GM23248 (cell line): Measurements from ENCODE around the gene ERI3. TPM values are rescaled to one million over a fixed set of nuclear protein-coding genes. Genes with fewer than 3 reads are reported as not detected.

Source experiments
- DNase-seq: peaks from one replicate; pipeline ENCODE4 v3.0.0-alpha.2; 2015
- H2AFZ ChIP-seq: fragments of 200-600 bp; sonication (generic); 2 replicates; pipeline ENCODE4 v1.6.1; 2016; ENCODE audit warnings: antibody characterized with exemption
- H3F3A ChIP-seq: fragments of 200-600 bp; sonication (generic); 2 replicates; pipeline ENCODE4 v1.6.1; 2016; ENCODE audit warnings: mild to moderate bottlenecking, antibody characterized with exemption, mixed run types; ENCODE audit not compliant: insufficient read depth
- H3K27ac ChIP-seq: fragments of 200-600 bp; sonication (generic); 2 replicates; pipeline ENCODE4 v1.5.1; 2016; ENCODE audit warnings: mild to moderate bottlenecking
- H3K27me3 ChIP-seq: fragments of 200-600 bp; sonication (generic); replicated peaks from 2 replicates; pipeline ENCODE4 v1.6.1; 2016; ENCODE audit warnings: mild to moderate bottlenecking; ENCODE audit not compliant: insufficient read depth
- H3K36me3 ChIP-seq: fragments of 200-600 bp; sonication (generic); 2 replicates; pipeline ENCODE4 v1.6.1; 2016; ENCODE audit warnings: low read depth, mild to moderate bottlenecking
- H3K4me1 ChIP-seq: fragments of 200-600 bp; sonication (generic); 2 replicates; pipeline ENCODE4 v1.6.1; 2016; ENCODE audit warnings: mild to moderate bottlenecking; ENCODE audit not compliant: insufficient read depth
- H3K4me2 ChIP-seq: fragments of 200-600 bp; sonication (generic); one replicate; pipeline ENCODE4 v1.6.1; 2016; ENCODE audit warnings: mild to moderate bottlenecking; ENCODE audit not compliant: unreplicated experiment
- H3K4me3 ChIP-seq: fragments of 200-600 bp; sonication (generic); 2 replicates; pipeline ENCODE4 v1.5.1; 2016; ENCODE audit warnings: mild to moderate bottlenecking
- H3K79me2 ChIP-seq: fragments of 200-600 bp; sonication (generic); 2 replicates; pipeline ENCODE4 v1.6.1; 2016; ENCODE audit warnings: mild to moderate bottlenecking; ENCODE audit not compliant: insufficient read depth
- H3K9ac ChIP-seq: fragments of 200-600 bp; sonication (generic); 2 replicates; pipeline ENCODE4 v1.6.1; 2016; ENCODE audit warnings: mild to moderate bottlenecking
- H3K9me2 ChIP-seq: fragments of 200-600 bp; sonication (generic); 2 replicates; pipeline ENCODE4 v1.6.1; 2016; ENCODE audit warnings: mixed run types, mild to moderate bottlenecking, moderate library complexity; ENCODE audit not compliant: insufficient read depth
- H3K9me3 ChIP-seq: fragments of 200-600 bp; sonication (generic); one replicate; pipeline ENCODE4 v1.6.1; 2017; ENCODE audit warnings: low read depth
- H4K20me1 ChIP-seq: fragments of 200-600 bp; sonication (generic); 2 replicates; pipeline ENCODE4 v1.6.0; 2016; ENCODE audit not compliant: insufficient read depth
- EZH2 ChIP-seq: fragments of 200-600 bp; sonication (generic); IDR thresholded peaks from 2 replicates; pipeline ENCODE4 v1.6.1; 2018; ENCODE audit warnings: antibody characterized with exemption, mild to moderate bottlenecking; ENCODE audit not compliant: insufficient read depth, poor library complexity, severe bottlenecking
- EZH2phosphoT487 ChIP-seq: fragments of 200-600 bp; sonication (generic); IDR thresholded peaks from 2 replicates; pipeline ENCODE4 v1.6.1; 2018; ENCODE audit warnings: antibody characterized with exemption, moderate library complexity, mild to moderate bottlenecking, low read depth; ENCODE audit not compliant: insufficient read depth
- WGBS, 2 experiments: methylation state at CpG; one replicate each; pipeline ENCODE4 v1.1.6; 2015 to 2017; ENCODE audit warnings: low lambda C conversion rate in 2 of 2, low coverage in 1 of 2; ENCODE audit errors: missing lambda C conversion rate in 2 of 2; 5-methylcytosine and 5-hydroxymethylcytosine counted together
- in situ Hi-C: fragments of 300-500 bp; cut with MboI; formaldehyde crosslinking; loops from 2 replicates; pipeline ENCODE4 v1.15.0; 2020
- polyA plus RNA-seq: library from polyadenylated mRNA; unstranded; fragments of >200 nt; fragmentation: Nextera tagmentation; extraction: Ambion mirVana; gene quantifications from 2 replicates; pipeline ENCODE4 v1.2.1, GENCODE V29; 2016
- total RNA-seq: library from RNA; depleted of rRNA; stranded (reverse); fragments of >200 nt; shearing (Covaris generic); gene quantifications from 2 replicates; pipeline ENCODE4 v1.2.3, GENCODE V29; 2014

The ERI3 gene
- total and polyA plus RNA-seq, 2 experiments from 2014 or later: 51.2 to 83.4 TPM

GRCh38 chr1:44243782-44244495 lies 111.1 kb downstream of the ERI3 start:
- 96 to 99% methylated on average over 7 of the region's 7 CpGs for WGBS, 2 experiments
- Histone ChIP-seq H3K4me2 (no peak overlapping the region), H3K27ac (no peak overlapping the region), H3K9me2 (no peaks in the 10 kb centered on the region), H3F3A (no peaks in the 10 kb centered on the region), H2AFZ (no peak overlapping the region), H3K79me2 (no peaks in the 10 kb centered on the region), H3K4me3 (no peak overlapping the region), H3K4me1 (peaks cover 12% of the 10 kb centered on the region), H3K9me3 (no peaks in the 10 kb centered on the region), H3K36me3 (no peaks in the 10 kb centered on the region), H3K27me3 (no peaks in the 10 kb centered on the region), H3K9ac (no peak overlapping the region), H4K20me1 (no peaks in the 10 kb centered on the region)
- TF ChIP-seq EZH2phosphoT487 (no peak), EZH2 (no peak)
- DNase-seq: no peak
- in situ Hi-C loops: no loop called here

GRCh38 chr1:44242746-44243145 lies 112.3 kb downstream of the ERI3 start:
- Histone ChIP-seq H3K27ac (no peak overlapping the region), H2AFZ (no peak overlapping the region), H3K36me3 (no peaks in the 10 kb centered on the region), H3K9me2 (no peaks in the 10 kb centered on the region), H3K27me3 (no peaks in the 10 kb centered on the region), H3K9me3 (no peaks in the 10 kb centered on the region), H3K9ac (no peak overlapping the region), H3K4me2 (no peak overlapping the region), H3K4me1 (peaks cover 12% of the 10 kb centered on the region), H3F3A (no peaks in the 10 kb centered on the region), H3K4me3 (no peak overlapping the region), H3K79me2 (no peaks in the 10 kb centered on the region), H4K20me1 (no peaks in the 10 kb centered on the region)
- in situ Hi-C loops: no loop called here
- no peak for TF ChIP-seq EZH2phosphoT487
- no peak for TF ChIP-seq EZH2
- WGBS, 2 experiments: 79 to 86% methylated on average over 14 to 16 of the region's 16 CpGs
- no peak for DNase-seq

DNA sequence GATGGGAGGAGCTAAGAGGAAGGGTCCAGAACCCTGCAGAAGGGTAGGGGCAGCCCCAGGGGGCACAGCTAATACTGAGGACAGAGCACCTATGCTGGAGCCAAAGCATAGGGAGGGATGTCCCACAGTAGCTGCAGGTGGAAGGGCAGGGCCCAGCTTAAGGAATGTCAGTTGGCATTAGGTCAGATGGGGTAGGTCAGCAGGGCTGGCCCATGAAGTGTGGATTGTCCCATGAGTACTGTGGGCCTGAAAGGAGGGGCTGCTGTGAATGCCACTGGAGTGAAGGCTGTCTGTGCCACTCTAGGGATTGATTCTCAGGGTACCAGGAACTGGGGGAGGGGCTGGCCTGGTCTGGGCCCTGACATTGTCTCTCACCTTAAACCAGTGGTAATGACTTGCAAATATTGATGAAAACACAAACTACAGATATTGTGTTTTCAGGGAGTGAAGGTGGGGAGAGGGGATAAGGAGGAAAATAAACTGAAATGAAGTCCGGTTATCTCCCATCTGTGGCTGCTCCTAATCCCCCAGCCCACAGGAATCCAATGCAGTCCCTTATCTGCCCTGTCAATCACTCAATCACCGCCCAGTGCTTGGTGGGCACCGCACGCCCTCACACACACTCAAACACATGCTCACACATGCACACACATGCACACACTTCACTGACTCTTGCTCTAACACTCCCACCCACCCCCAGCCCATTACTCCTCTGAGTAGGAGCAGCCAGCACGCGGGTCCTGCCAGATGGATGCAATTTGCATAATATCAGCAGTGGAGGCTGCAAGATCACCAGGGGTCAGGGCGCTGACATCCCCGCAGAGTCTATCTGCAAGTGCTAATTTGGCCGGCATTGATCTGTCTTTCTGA lies 114.0 kb downstream of the ERI3 start:
- Histone ChIP-seq H3K27me3 (no peaks in the 10 kb centered on the region), H3K79me2 (no peaks in the 10 kb centered on the region), H4K20me1 (no peaks in the 10 kb centered on the region), H3K4me2 (no peak overlapping the region), H3K27ac (no peak overlapping the region), H3K4me1 (peaks cover 12% of the 10 kb centered on the region), H3K9me3 (no peaks in the 10 kb centered on the region), H3F3A (no peaks in the 10 kb centered on the region), H3K9ac (no peak overlapping the region), H3K4me3 (no peak overlapping the region), H2AFZ (no peak overlapping the region), H3K36me3 (no peaks in the 10 kb centered on the region), H3K9me2 (no peaks in the 10 kb centered on the region)
- DNase-seq: no peak
- TF ChIP-seq EZH2: no peak
- no peak for TF ChIP-seq EZH2phosphoT487
- in situ Hi-C loops: no loop called here
- WGBS, 2 experiments: 82 to 90% methylated on average over 7 to 9 of the region's 9 CpGs

GRCh38 chr1:44239961-44240371 lies 115.1 kb downstream of the ERI3 start:
- in situ Hi-C loops: no loop called here
- no peak overlapping the region for H3K4me3 ChIP-seq
- no peak overlapping the region for H2AFZ ChIP-seq
- peak; percentile 8 for DNase-seq
- no peak overlapping the region for H3K4me2 ChIP-seq
- H4K20me1 ChIP-seq: no peaks in the 10 kb centered on the region
- H3F3A ChIP-seq: no peaks in the 10 kb centered on the region
- H3K9me2 ChIP-seq: no peaks in the 10 kb centered on the region
- H3K79me2 ChIP-seq: no peaks in the 10 kb centered on the region
- no peak overlapping the region for H3K27ac ChIP-seq
- H3K4me1 ChIP-seq: peaks cover 12% of the 10 kb centered on the region
- TF ChIP-seq EZH2phosphoT487 (no peak), EZH2 (no peak)
- H3K36me3 ChIP-seq: no peaks in the 10 kb centered on the region
- no peak overlapping the region for H3K9ac ChIP-seq
- no peaks in the 10 kb centered on the region for H3K9me3 ChIP-seq
- 63 to 69% methylated on average over 3 of the region's 3 CpGs for WGBS, 2 experiments
- H3K27me3 ChIP-seq: no peaks in the 10 kb centered on the region
